HFFc6 (cell line): ENCODE measurements around the gene DDB1. TPM values are rescaled to one million over a fixed set of nuclear protein-coding genes. Genes with fewer than 3 reads are reported as not detected.

Source experiments
- DNase-seq: peaks from one replicate; pipeline ENCODE4 v3.0.0-alpha.2; 2018
- H3K27ac Mint-ChIP-seq: 2 replicates; pipeline ENCODE4 v1.8.0; 2020; ENCODE audit warnings: mild to moderate bottlenecking, mixed read lengths
- H3K27me3 Mint-ChIP-seq: 2 replicates; pipeline ENCODE4 v1.8.0; 2021; ENCODE audit warnings: mild to moderate bottlenecking, moderate library complexity, mixed read lengths; ENCODE audit not compliant: insufficient read depth
- H3K36me3 Mint-ChIP-seq: 2 replicates; pipeline ENCODE4 v1.8.0; 2021; ENCODE audit warnings: low read depth, mixed read lengths
- H3K4me1 Mint-ChIP-seq: 2 replicates; pipeline ENCODE4 v1.8.0; 2020; ENCODE audit warnings: low read depth, mixed read lengths
- H3K4me3 Mint-ChIP-seq: 2 replicates; pipeline ENCODE4 v1.8.0; 2020; ENCODE audit warnings: mild to moderate bottlenecking, moderate library complexity, mixed read lengths
- H3K9me3 Mint-ChIP-seq: 2 replicates; pipeline ENCODE4 v1.8.0; 2020; ENCODE audit warnings: mild to moderate bottlenecking, mixed read lengths
- total RNA-seq, 6 experiments: library from RNA; stranded (reverse); fragmentation: NEBNext Ultra II Directional; extraction: Animal tissue kit (Norgen Biotek cat#: 25700); gene quantifications; 2 replicates in 1 of 6; 3 replicates in 5 of 6; pipeline ENCODE4 v1.2.3, GENCODE V29; 2021
- TF ChIP-seq, protein P1 (sequence below): fragments of 200-600 bp; sonication (generic); IDR thresholded peaks from 2 replicates; pipeline ENCODE4 v1.5.0; 2021; ENCODE audit warnings: antibody characterized with exemption, mild to moderate bottlenecking

Gene DDB1
- total RNA-seq, 6 experiments from 2014 or later, result 241 to 285 (median 267) TPM

DNA sequence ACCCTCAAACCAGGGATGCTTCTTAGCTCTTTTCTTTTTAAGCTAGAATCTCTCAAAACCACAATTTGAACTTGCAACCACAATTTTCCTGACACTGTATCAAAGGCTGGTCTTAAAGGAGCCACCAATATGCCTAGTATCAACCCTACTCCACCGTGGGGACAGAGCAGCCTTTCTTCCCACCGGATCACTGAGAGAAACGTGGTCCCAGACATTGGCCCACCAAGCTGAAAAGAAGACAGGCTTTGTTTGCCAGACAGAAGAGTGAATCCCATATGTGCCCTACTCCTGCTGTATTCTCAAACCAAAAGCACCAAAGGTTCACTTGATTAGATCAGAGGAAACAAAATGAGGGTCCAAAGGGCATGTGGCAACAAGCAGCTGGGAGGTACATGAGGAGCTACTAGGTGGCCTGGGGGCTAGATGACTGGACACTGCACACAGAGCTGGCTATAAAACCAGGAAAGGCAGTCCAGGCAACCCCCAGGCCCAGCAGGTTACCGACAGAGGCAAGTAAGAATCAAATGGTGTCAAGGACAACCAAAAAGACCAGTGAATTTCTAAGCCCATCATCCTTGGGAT, 34.2 kb downstream of the DDB1 start:
- peak overlapping the region; percentile 92 for H3K27ac Mint-ChIP-seq
- H3K36me3 Mint-ChIP-seq, result peaks cover 36% of the 10 kb centered on the region
- no peaks in the 10 kb centered on the region for H3K9me3 Mint-ChIP-seq
- TF ChIP-seq, protein P1, sequence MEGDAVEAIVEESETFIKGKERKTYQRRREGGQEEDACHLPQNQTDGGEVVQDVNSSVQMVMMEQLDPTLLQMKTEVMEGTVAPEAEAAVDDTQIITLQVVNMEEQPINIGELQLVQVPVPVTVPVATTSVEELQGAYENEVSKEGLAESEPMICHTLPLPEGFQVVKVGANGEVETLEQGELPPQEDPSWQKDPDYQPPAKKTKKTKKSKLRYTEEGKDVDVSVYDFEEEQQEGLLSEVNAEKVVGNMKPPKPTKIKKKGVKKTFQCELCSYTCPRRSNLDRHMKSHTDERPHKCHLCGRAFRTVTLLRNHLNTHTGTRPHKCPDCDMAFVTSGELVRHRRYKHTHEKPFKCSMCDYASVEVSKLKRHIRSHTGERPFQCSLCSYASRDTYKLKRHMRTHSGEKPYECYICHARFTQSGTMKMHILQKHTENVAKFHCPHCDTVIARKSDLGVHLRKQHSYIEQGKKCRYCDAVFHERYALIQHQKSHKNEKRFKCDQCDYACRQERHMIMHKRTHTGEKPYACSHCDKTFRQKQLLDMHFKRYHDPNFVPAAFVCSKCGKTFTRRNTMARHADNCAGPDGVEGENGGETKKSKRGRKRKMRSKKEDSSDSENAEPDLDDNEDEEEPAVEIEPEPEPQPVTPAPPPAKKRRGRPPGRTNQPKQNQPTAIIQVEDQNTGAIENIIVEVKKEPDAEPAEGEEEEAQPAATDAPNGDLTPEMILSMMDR, result no peak
- peaks cover 31% of the 10 kb centered on the region for H3K4me1 Mint-ChIP-seq
- peaks cover 6% of the 10 kb centered on the region for H3K27me3 Mint-ChIP-seq
- DNase-seq, result no peak
- no peak overlapping the region for H3K4me3 Mint-ChIP-seq

DNA sequence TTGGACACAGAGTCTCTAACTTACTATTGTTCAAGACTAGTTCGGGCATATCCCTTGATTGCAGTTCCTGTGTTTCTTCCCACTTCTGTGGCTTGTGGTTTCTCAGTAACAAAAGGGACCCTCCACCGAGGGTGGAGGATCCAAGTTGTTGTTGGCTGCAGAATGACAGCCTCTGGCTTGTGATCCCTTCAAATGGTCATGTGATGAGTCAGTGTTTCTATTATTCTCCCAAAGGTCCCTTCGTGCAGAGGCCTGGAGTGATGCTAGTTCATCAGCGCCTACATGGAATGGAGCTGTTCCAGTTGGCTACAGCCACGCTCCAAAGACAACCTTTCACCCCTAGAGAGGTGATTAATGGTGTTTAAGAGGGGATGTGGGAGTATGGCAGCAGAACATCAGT, 35.2 kb downstream of the DDB1 start:
- H3K4me1 Mint-ChIP-seq, result peaks cover 37% of the 10 kb centered on the region
- H3K4me3 Mint-ChIP-seq, result peak overlapping the region; percentile 36
- TF ChIP-seq, protein P1, result no peak
- H3K27me3 Mint-ChIP-seq, result peaks cover 6% of the 10 kb centered on the region
- peaks cover 34% of the 10 kb centered on the region for H3K36me3 Mint-ChIP-seq
- DNase-seq, result peak; percentile 85
- H3K27ac Mint-ChIP-seq, result peak overlapping the region; percentile 92
- H3K9me3 Mint-ChIP-seq, result no peaks in the 10 kb centered on the region

DNA sequence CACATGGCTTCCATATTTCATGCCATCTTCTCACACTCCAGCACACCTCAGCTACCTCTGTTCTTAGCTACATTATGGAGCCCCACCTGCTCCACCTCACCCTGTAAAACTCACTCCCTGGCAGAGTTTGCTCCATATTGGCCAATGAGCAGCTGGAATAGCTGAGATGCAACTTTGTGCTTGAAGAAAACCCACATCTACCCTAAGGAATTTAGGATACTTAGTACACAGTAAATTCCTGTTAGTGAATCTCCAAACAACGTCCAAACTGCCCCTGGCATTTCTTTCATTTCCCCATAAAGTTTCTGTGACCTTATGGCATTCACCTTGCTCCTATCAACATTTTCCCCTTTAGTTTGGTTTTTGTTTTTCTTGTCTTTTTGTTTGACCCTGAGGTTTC, 35.6 kb downstream of the DDB1 start:
- H3K27ac Mint-ChIP-seq, result peak overlapping the region; percentile 92
- H3K36me3 Mint-ChIP-seq, result peaks cover 33% of the 10 kb centered on the region
- peaks cover 37% of the 10 kb centered on the region for H3K4me1 Mint-ChIP-seq
- peak overlapping the region; percentile 36 for H3K4me3 Mint-ChIP-seq
- H3K27me3 Mint-ChIP-seq, result peaks cover 6% of the 10 kb centered on the region
- TF ChIP-seq, protein P1, result no peak
- peak; percentile 54 for DNase-seq
- no peaks in the 10 kb centered on the region for H3K9me3 Mint-ChIP-seq

DNA sequence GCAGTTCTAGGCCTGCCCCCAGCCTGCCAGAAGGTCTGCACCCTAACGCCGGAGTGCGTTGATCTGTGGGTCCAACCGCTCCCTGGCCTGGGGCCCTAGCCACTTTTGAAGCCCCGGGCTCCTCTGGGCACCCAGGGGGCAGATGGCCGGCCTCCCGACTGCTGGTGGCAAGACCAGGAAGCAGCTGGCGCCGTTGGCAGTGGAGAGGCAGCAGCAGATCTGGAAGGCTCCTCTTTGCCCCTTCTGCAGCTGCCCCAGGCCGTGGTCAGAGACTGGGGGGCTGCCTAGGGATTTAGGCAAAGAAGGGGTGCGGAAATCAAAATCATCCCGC, 37.3 kb downstream of the DDB1 start:
- Mint-ChIP-seq H3K4me1 (peaks cover 37% of the 10 kb centered on the region), H3K4me3 (no peak overlapping the region), H3K27me3 (peaks cover 6% of the 10 kb centered on the region), H3K9me3 (no peaks in the 10 kb centered on the region), H3K27ac (no peak overlapping the region; the same call in 1 of the 2 replicates), H3K36me3 (peaks cover 17% of the 10 kb centered on the region)
- TF ChIP-seq, protein P1, result no peak
- DNase-seq, result no peak

DNA sequence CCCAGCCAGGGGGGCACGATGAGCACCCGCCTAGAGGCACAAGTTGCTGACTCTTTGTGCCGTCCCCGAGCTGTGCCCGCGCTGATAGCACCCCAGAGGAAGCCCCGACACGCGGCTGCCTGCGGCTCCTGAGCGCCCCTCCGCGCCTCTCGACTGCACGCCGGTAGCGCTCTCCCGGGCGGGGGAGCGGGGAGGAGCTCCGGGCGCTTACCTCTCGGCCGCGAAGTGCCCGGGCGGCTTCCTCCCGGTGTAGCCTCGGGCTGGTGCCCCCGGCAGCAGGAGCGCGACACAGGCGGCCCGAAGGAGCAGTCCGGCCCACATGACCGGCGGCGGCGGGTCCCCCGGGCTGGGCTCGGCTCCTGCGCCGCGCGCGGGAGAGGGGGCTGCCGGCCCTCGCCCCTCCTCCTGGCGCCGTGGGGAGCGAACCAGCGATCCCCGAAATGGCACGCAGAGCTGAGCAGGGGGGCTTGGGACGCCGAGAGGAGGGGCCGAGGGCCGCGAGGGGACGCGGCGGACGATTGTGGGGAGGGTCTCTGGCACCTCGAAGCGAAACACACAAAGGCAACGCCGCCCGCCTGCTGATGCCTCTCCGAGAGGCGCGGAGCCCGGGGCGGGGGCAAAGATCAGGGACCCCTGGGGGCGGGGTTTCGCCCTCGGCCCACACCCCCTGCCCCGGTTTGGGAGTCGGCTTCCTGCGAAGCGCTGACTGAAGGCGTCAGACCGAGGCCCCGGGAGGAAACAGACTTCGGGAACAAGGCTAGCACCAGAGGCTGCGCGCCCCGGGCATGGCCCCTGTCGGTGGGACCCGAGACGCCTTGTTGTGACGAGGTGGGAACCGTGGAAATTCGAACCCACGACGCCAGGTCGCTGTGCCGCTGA, 37.9 kb downstream of the DDB1 start, which contains the start of gene VWCE:
TSS of gene VWCE (minus strand) at position 600 of the 879 bp plus-strand sequence. CDS start at position 321, 279 bp downstream.
- Mint-ChIP-seq H3K9me3 (no peaks in the 10 kb centered on the region), H3K4me3 (peak within 1 kb of the TSS; percentile 89), H3K36me3 (peaks cover 11% of the 10 kb centered on the region), H3K4me1 (peaks cover 37% of the 10 kb centered on the region), H3K27ac (peak within 1 kb of the TSS; percentile 84), H3K27me3 (peaks cover 4% of the 10 kb centered on the region)
- TF ChIP-seq, protein P1, result no peak
- peak; percentile 25 for DNase-seq
